AML-193 (cell line): ENCODE measurements around the gene BBOX1.
"Not testable (repeated sequence)": the region's sequence is repeated elsewhere in the genome, so short reads cannot be mapped to it uniquely, and the experiment has no call there.

Experiments
- DNase-seq, 2 experiments: peaks; one replicate each; lab custom pipeline; 2025; lab: John Stamatoyannopoulos, UW

The BBOX1 gene

GRCh38 chr11:27040302-27041115 is at the start of gene BBOX1:
BBOX1 (plus strand) TSS chr11:27040815; CDS start chr11:27055431, 14,616 bp downstream.
- no peak for DNase-seq

DNA sequence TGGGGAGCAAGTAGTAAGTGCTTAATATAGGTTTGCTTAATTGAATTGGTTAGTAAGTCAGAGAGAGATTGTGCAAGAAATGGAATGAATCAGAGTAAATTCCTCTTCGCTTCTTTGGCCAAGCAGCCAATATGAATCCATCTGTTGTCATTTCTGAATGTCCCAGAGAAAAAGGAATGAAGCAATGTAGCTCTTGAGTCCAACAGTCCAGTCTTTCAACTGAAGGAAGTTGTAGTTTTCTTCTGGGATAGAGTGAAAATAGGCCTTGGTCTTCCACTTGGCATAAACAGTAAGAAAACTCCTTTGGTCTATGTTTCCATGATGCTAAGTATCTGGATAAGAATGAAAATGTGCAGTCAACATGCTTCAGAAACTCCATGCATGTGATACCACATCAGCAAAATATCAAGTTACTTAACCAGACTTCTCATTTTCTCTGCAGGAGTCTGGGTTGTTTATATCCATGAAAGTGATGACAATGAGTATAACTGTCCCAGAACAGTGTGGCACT is 48.5 kb upstream of the BBOX1 start:
- DNase-seq: no peak

DNA sequence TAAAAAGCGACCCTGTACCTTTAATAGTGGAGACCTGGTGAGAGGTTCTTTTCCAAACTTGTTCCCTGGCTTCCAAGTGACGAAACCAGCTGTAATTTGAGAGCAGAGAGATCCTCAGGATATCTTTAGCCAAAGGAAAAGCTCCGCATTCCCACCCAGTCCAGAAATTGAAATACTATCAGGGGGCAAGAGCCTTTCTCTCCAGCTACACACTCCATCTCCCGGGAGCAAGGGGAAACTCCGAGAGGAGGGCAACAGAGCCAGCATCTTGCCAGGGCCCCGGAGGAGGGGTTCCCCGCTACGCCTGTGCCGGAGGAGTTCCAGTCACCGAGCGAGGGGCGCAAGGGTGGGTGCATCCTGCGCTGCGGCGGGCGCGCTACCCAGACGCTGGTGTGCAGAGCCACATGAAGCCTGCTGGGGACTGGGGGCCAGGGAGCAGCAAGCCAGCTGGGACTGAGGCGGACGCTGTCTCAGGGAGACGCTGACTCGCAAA is 46.6 kb upstream of the BBOX1 start, which contains the start of gene FIBIN:
Gene FIBIN (plus strand): TSS at position 148 of the 493 bp plus-strand sequence. CDS start 415 bp downstream, outside the sequence.
- DNase-seq: no peak

DNA sequence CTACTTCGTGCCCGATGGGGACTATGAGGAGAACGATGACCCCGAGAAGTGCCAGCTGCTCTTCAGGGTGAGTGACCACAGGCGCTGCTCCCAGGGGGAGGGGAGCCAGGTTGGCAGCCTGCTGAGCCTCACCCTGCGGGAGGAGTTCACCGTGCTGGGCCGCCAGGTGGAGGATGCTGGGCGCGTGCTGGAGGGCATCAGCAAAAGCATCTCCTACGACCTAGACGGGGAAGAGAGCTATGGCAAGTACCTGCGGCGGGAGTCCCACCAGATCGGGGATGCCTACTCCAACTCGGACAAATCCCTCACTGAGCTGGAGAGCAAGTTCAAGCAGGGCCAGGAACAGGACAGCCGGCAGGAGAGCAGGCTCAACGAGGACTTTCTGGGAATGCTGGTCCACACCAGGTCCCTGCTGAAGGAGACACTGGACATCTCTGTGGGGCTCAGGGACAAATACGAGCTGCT is 46.0 kb upstream of the BBOX1 start:
- no peak for DNase-seq

- no peak for DNase-seq
Observed at GRCh38 chr11:26995701-26996460, 44.7 kb upstream of the BBOX1 start.

GRCh38 chr11:26997378-26997777 is 43.2 kb upstream of the BBOX1 start:
- no peak for DNase-seq

DNA sequence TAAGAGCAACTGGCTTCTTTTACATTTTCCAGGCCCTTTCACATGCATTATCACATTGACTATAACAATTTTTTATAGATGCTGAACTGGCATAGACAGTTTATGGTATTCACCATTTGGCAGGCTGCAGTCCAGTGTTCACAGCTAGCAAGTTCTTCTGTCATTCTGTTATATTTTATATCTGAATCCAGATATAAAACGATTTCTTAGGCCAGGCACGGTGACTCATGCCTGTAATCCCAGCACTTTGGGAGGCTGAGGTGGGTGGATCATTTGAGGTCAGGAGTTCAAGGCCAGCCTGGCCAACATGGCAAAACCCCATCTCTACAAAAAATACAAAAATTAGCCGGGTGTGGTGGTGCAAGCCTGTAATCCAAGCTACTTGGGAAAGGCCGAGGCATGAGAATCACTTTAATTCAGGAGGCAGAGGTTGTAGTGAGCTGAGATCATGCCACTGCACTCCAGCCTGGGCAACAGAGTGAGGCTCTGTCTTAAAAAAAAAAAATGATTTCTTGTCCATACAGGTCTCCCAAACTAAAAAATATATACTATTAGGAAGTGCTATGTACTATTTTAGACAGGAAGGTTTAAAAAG is 39.4 kb upstream of the BBOX1 start:
- DNase-seq: not testable (repeated sequence)

DNA sequence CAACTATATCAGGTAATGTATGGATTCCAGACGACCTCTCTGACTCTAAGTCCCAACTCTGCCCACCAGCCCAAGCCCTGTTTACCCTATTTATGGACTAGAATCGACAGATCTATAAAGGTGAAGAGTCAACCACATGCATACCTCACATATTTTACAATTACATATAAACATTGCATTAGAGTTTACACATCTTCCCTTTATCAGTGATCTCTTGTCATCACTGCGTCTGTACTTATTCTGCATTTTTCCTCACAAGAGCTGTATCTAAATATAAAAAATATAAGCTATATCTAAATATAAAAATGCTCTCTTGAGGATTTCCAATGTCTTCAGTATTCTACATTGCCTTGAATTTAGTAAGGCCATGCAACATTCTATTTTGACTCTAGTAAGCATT is 38.2 kb upstream of the BBOX1 start:
- no peak for DNase-seq

GRCh38 chr11:27002838-27003237 is 37.8 kb upstream of the BBOX1 start:
- no peak for DNase-seq

GRCh38 chr11:27004103-27004502 is 36.5 kb upstream of the BBOX1 start:
- DNase-seq: no peak

- DNase-seq: no peak
Observed at GRCh38 chr11:27008811-27009535, 31.6 kb upstream of the BBOX1 start.

DNA sequence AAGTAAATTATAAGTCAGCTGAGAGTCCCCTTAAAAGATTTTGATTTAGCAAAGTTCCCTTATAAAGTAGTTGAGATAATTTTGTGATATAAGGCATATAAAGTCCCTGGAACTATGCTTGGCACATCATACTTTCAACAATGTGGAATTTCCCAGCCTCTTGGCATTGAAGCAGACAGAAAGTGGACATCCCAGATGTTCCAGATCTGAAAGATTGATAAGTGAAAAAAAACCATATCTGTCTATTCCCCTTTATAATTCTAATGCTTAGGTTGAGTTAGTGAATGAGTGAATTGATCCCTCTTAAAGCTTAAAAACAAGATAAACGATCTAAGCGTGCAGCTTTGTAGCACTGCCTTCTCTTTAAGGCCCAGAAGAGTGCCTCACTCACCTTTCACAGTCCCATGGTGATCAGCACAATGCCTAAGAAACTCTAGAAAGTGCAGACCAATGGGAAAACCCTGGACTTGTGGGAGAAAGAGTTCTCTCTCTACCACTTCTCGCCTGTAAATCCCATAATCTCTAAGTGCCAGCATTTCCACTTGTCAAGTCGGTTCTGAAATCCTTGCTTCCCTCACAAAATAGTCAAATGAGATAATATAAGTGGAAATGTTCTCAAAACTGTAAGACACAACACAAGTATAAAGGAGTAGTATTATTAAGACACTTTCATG is 28.9 kb upstream of the BBOX1 start:
- DNase-seq: no peak

DNA sequence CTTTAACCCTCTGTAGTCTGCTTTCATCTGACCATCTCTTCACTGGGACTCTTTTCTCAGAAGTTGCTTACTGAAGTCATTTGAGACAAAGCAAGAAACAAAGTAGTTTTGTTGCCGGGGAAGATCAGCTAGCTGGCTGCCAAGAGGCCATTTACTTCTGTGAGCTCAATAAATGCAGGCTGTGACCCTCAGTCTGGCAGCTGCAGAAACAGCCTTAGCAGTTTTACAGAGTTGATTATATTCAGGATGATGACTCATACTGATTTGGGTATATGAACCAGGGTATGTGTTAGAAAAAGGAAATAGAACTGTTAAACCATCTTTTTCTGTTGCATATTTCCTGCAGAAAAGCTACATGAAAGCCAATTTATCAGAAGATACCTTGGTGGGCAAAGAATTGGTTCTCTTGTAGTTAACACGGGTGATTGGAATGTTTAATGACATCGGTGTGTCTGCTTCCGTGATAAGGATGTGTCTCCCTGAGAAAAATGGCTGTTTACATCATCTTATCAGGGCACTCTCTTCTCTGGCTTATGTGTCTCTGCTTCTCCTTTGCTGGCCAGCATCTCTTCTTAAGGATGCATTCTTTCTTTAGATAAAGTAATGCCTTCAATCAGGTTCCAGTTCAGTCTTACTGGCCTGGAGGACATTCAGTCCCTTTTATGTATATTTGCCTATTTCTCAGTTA is 28.2 kb upstream of the BBOX1 start:
- no peak for DNase-seq

DNA sequence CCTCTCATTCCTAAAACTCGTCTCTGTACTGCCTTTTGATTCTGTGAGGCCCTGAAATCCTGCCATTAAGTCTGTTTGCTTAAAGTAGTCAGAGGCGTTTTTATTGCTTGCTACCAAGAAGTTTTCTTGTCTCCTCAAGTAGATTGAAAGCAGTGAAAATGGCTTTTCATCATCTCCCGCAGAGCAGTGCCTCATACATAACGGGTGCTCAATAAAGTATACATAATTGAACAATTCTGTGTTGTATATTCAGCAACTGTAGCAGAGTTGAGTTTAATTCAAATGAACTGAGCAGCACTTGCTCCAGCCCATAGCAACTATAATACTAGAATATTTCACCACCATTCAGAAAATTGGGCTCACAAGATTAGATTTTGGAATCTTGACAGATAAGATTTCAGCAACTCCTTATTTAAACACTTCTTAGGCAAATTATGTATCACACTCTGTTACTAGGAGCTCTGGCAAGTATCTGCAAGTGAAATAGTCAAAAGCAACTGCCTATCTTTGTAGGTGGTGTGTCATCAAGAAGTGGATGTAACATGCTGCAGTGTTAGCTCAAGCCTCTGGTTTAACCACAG is 26.7 kb upstream of the BBOX1 start:
- DNase-seq: no peak

DNA sequence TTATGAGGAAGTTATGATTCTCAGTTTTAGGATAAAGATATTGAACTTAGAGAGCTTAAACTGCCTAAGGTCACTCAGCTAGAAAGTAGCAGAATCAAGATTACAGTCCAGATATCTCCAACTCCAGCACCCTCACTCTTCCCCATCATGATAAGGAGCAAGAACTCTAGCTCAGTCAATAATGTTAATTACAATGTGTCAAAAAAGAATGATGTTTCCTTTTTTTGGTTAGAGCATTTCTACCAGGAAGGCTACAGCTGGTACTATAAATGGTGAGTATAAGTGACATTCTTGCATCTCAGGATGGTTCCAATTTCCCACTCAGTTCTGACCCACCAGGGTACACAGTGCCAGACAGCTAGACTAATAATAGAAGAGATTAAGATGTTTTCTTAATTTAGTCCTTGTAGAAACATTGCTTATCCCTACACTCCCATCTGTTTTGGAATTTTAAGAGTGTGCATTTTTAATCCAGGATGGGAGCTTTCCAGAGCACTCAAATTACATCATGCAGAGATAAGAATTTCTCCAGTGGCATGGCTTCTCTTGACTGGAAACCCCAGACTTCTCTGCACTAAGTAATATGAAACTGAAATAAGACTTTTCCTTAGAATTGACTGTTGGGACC is 21.6 kb upstream of the BBOX1 start:
- no peak for DNase-seq

DNA sequence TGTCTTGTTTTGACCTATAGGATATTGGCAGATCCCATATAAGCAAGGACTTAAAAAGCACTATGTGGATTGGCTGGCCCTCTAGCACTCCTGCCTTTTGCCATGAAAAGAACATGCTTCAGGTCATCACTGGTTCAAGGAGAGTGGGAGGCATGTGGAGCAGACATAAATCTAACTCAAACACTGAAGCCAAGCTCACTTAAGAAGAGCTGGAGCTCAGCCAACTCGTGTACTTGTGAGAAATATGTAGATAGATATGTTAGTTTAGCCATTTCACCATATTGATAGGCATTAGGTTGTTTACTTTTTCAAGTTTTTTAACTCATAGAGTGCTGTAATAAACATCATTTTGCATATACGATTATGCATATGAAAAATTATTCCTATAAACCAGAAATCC is 19.9 kb upstream of the BBOX1 start:
- no peak for DNase-seq

DNA sequence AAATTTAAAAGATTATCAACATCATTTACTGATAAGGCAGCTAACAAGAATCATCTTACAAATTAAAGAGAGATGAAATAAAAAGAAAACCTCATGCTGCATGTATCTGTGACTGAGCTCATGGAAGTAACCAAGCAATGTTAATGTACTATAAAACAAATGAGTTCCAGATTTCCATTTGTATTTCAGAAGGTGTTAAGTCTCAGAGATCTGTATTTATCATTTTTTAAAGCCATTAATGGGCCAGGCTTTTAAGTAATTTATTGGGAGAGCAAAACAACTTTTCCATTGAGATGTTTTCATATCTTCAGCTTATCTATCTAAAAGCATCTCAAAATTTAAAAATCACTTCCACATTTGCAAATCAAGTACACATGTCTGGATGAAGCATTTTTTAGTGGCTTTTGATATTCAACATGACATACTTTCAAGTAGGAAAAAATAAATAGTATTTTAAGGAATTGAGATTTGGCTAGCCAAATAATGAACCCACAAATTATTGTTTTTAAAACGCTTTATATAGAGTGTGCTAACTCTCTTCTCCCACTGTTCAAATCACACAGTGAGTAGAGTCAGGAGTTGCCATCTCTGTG is 17.9 kb upstream of the BBOX1 start:
- DNase-seq: no peak

GRCh38 chr11:27024865-27025264 is 15.8 kb upstream of the BBOX1 start:
- DNase-seq: no peak

DNA sequence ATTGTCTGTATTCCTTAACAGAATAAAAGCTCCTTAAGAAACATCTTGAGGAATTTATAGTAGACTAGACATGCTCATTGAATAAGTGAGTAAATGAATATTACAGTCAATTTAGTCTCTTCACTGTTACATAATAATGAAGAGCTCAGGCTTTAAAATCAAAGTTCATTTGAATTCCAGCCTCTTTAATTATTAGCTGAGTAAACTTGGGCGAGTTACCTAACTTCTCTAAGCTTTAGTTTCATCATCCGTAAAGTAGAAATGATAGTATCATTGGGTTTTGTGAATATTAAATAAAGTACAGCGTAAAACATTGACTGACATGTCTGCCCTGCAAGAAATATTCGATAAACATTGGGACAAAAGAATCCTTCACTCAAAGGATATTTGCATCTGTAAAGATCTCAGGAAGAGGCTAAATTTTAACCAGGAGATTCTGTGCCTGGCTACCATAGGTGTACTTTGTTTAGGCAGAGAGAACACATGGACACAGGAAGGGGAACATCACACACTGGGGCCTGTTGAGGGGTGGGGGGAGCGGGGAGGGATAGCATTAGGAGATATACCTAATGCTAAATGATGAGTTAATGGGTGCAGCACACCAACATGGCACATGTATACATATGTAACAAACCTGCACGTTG is 15.2 kb upstream of the BBOX1 start:
- no peak for DNase-seq
